Testis (tissue), 3 donors: Measurements from ENCODE around the gene COQ9. TPM values are rescaled to one million over a fixed set of nuclear protein-coding genes. Genes with fewer than 3 reads are reported as not detected.

ENCODE experiments used
- DNase-seq: peaks from one replicate; pipeline ENCODE4 v3.0.0-alpha.2; 2019
- H3K27ac ChIP-seq, 2 donors: fragments of 200-600 bp; sonication (generic); one replicate each; pipeline ENCODE4 v1.5.1; 2019
- H3K27me3 ChIP-seq: fragments of 200-600 bp; sonication (generic); one replicate; pipeline ENCODE4 v1.5.1; 2019
- H3K36me3 ChIP-seq: fragments of 200-600 bp; sonication (generic); one replicate; pipeline ENCODE4 v1.5.1; 2017; ENCODE audit warnings: low read depth; ENCODE audit errors: missing control alignments
- H3K4me1 ChIP-seq: fragments of 200-600 bp; sonication (generic); one replicate; pipeline ENCODE4 v1.5.1; 2019
- H3K4me3 ChIP-seq, 2 donors: fragments of 200-600 bp; sonication (generic); one replicate each; pipeline ENCODE4 v1.5.1; 2017 to 2019
- H3K9me3 ChIP-seq: fragments of 200-600 bp; sonication (generic); one replicate; pipeline ENCODE4 v1.5.1; 2017
- CTCF ChIP-seq, 3 experiments: fragments of 450-650 bp in 2 of 3; fragments of 200-600 bp in 1 of 3; sonication (generic) in 1 of 3; IDR thresholded peaks; one replicate each; pipeline ENCODE4 v1.5.1; 2016 to 2019; ENCODE audit warnings: antibody characterized with exemption in 3 of 3, mild to moderate bottlenecking in 2 of 3, moderate library complexity in 1 of 3
- POLR2A ChIP-seq: fragments of 450-650 bp; IDR thresholded peaks from one replicate; pipeline ENCODE4 v1.6.1; 2017; ENCODE audit warnings: antibody characterized with exemption, mild to moderate bottlenecking, moderate library complexity
- WGBS, 2 donors: methylation state at CpG; one replicate each; pipeline ENCODE4 v1.1.5; 2018; 5-methylcytosine and 5-hydroxymethylcytosine counted together
- intact Hi-C: fragments of 100-400 bp; cut with DNase I; formaldehyde crosslinking; loops from one replicate; pipeline ENCODE4 v1.15.1; 2023; ENCODE audit warnings: low total_unique reads
- polyA plus RNA-seq: library from polyadenylated mRNA; stranded (reverse); fragments of 350-450 nt; fragmentation: Illumina TruSeq; extraction: RNeasy Lipid Tissue Mini Kit (QIAGEN cat#74804); gene quantifications from one replicate; pipeline ENCODE4 v1.2.3, GENCODE V29; 2014; ENCODE audit warnings: low read depth, low replicate concordance; ENCODE audit not compliant: insufficient read depth
- total RNA-seq, 2 donors: library from RNA; depleted of rRNA; stranded (reverse); fragments of >200 nt; gene quantifications; one replicate each; pipeline ENCODE4 v1.2.3, GENCODE V29; 2016

The COQ9 gene
- total and polyA plus RNA-seq, 3 donors from 2014 or later: 74.1 to 93.5 (median 77.1) TPM

GRCh38 chr16:57462209-57462977 lies 15.1 kb downstream of the COQ9 start, which contains the start of gene POLR2C:
Gene POLR2C, plus strand, starts transcription at chr16:57462679. Its CDS starts 46 bp downstream, at chr16:57462725.
- peak; percentile 93 for DNase-seq
- Histone ChIP-seq H3K4me1 (peaks cover 6% of the 10 kb centered on the region), H3K27me3 (no peaks in the 10 kb centered on the region), H3K4me3 (peak within 1 kb of the TSS; percentile 81 to 90), H3K27ac (peak within 1 kb of the TSS; percentile 57 to 81), H3K36me3 (no peaks in the 10 kb centered on the region), H3K9me3 (no peaks in the 10 kb centered on the region)
- WGBS, 2 donors: 0 to 1% methylated on average over 9 to 45 of the region's 47 CpGs
- TF ChIP-seq POLR2A: peak; percentile 53
- peak; percentile 93 to 98 (median 95) for TF ChIP-seq CTCF (IDR thresholded peaks at IDR 0.05)
- intact Hi-C loops: no loop called here

GRCh38 chr16:57462978-57463362 lies 15.7 kb downstream of the COQ9 start:
- H3K4me1 ChIP-seq: peaks cover 6% of the 10 kb centered on the region
- H3K36me3 ChIP-seq: no peaks in the 10 kb centered on the region
- DNase-seq: no peak
- H3K27ac ChIP-seq: peak overlapping the region; percentile 57 to 81
- H3K27me3 ChIP-seq: no peaks in the 10 kb centered on the region
- no peak for TF ChIP-seq POLR2A
- TF ChIP-seq CTCF (IDR thresholded peaks at IDR 0.05): no peak
- H3K9me3 ChIP-seq: no peaks in the 10 kb centered on the region
- 0 to 1% methylated on average over 16 of the region's 16 CpGs for WGBS, 2 donors
- intact Hi-C loops: no loop called here
- H3K4me3 ChIP-seq: peak overlapping the region; percentile 81 to 90

DNA sequence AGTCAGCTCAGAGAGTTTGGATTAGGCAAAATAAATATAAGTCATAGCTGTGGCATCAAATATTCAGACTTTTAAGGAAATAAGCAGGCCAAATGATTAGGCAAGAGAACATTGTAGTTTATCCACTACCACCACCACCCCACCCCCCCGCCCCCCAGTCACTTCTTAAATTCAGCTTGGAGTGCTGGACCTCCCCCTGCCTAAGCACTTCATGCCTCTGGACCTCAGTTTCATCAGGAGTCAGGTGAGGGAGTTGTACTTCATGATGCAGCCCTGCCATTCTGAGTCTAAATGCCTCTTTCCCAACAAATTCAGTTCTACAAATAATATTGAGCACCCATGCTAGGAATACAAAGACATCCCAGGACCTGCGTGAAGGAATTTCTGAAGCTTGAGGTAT lies 17.2 kb downstream of the COQ9 start:
- no peaks in the 10 kb centered on the region for H3K36me3 ChIP-seq
- 77 to 98% methylated on average over 2 of the region's 2 CpGs for WGBS, 2 donors

GRCh38 chr16:57468346-57468745 lies 21.1 kb downstream of the COQ9 start:
- no peak overlapping the region for H3K4me3 ChIP-seq
- no peak for DNase-seq
- H3K4me1 ChIP-seq: peaks cover 12% of the 10 kb centered on the region
- H3K27me3 ChIP-seq: no peaks in the 10 kb centered on the region
- WGBS, 2 donors: 91 to 95% methylated on average over 2 of the region's 2 CpGs
- H3K9me3 ChIP-seq: no peaks in the 10 kb centered on the region
- H3K36me3 ChIP-seq: no peaks in the 10 kb centered on the region
- TF ChIP-seq POLR2A (no peak), CTCF (IDR thresholded peaks at IDR 0.05) (no peak)
- H3K27ac ChIP-seq: no peak overlapping the region
- intact Hi-C loops: no loop called here

More for the DNA sequence above, 17.2 kb downstream of the COQ9 start:
- intact Hi-C loops: no loop called here
- no peak for DNase-seq
- Histone ChIP-seq H3K4me1 (peaks cover 6% of the 10 kb centered on the region), H3K27ac (no peak overlapping the region), H3K9me3 (no peaks in the 10 kb centered on the region), H3K4me3 (no peak overlapping the region), H3K27me3 (no peaks in the 10 kb centered on the region)
- TF ChIP-seq POLR2A: no peak
- no peak for TF ChIP-seq CTCF (IDR thresholded peaks at IDR 0.05)

DNA sequence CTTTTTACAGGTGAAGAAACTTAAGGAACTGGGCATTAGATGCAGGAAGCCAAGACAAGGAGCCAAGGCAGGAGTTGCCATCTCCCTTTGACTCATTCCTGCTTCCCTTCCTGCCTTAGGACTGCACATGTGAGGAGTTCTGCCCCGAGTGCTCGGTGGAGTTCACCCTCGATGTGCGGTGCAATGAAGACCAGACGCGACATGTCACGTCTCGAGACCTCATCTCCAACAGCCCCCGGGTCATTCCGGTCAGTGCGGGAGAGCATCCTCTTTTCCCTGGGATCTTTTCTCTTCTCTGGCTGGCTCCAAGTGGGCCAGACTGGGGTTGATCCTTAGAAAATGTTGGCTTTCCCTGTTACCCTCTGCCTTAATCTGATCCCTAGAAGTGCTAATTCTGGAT lies 21.8 kb downstream of the COQ9 start:
- peak; percentile 3 for DNase-seq
- Histone ChIP-seq H3K4me3 (no peak overlapping the region), H3K27me3 (no peaks in the 10 kb centered on the region), H3K9me3 (no peaks in the 10 kb centered on the region), H3K4me1 (peaks cover 8% of the 10 kb centered on the region), H3K27ac (no peak overlapping the region), H3K36me3 (no peaks in the 10 kb centered on the region)
- intact Hi-C loops: no loop called here
- TF ChIP-seq CTCF (IDR thresholded peaks at IDR 0.05): no peak
- no peak for TF ChIP-seq POLR2A
- WGBS, 2 donors: 74 to 85% methylated on average over 11 of the region's 11 CpGs
